ENCODE measurements around the gene SCYGR5.
"Not testable (repeated sequence)": the region's sequence is repeated elsewhere in the genome, so short reads cannot be mapped to it uniquely, and the experiment has no call there.

The SCYGR5 gene

DNA sequence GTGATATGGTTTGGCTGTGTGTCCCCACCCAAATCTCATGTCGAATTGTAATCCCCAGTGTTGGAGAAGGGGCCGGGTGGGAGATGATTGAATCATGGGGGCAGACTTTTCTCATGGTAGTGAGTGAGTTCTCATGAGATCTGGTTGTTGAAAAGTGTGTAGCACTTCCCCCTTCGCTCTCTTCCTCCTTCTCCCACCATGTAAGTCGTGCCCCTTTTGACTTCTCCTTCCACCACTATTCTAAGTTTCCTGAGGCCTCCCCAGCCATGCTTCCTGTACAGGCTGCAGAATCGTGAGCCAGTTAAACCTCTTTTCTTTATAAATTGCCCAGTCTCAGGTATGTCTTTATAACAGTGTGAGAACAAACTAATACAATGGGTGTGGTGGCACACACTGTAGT, 7.0 kb downstream of the SCYGR5 start:
- DNase-seq (ENCODE audit: low read depth in 2 of 2), result not testable (repeated sequence)

DNA sequence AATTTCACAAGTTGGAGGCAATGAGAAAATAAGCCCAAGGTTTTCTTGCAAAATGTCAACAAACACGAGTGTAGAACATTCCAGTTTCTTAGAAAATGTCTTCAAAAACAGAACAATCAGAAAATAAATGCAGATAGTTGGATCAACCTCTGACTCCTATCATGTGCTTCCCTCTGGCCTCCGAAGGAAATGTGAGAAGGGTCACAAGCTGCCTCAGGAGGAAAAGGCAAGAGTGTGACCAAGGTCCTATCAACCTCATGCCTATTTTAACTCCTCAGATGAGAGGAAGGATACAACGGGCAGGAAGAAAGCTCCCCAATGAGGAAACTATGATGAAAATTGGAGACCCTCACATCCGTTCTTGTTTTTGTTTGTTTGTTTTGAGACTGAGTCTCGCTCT, 7.9 kb downstream of the SCYGR5 start:
- DNase-seq (ENCODE audit: low read depth in 2 of 2), result no peak

DNA sequence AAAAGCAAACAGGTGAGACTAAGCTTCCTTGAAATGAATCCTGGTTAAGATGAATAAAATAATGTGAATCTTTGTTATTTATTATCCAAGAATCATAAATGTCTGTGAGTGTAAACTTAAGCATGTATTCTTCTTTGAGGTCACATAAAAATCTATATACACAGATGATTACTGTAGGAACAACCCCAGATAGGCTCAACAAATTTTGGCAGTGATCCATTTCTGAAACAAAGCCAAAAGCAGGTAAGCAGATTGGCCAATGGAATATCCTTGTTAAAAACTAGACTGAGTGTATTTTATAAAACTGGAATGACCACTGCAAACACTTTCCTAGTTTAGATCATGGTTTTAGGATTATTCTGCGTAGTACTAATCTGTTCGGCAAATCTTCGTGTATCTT, 11.3 kb downstream of the SCYGR5 start:
- DNase-seq (ENCODE audit: low read depth in 2 of 2), result no peak

DNA sequence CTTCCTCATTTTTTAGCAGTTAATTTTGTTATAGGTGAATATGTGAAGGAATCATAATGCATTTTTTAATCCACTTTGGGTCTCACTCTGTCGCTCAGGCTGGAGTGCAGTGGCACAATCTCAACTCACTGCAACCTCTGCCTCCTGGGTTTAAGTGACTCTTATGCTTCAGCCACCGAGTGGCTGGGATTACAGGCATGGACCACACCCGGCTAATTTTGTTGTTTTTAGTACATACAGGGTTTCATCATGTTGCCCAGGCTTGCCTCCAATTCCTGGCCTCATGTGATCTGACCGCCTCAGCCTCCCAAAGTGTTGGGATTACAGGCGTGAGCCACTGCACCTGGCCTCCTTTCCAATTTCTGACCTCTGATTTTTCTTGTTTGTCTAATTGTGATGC, 17.7 kb downstream of the SCYGR5 start:
- DNase-seq (ENCODE audit: low read depth in 2 of 2), result no peak

DNA sequence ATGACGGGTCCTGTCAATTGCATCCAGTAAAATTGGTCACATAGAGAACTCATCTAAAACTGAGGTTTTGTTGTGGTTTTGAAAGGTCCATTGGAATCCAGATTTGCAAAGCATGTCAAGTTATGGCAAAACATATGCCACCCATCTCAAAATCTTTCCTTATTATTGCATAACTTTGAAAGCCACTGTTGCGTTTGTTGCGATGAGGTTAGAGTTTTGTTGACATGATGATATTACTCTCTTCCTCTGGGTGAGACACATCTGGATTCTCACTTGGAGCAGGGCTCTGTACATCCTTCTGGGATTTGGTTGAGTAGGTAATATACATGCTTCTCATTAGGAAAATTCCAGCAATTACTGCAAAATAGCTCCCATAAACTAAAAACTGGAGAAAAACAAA, 20.6 kb downstream of the SCYGR5 start:
- DNase-seq (ENCODE audit: low read depth in 2 of 2), result no peak

DNA sequence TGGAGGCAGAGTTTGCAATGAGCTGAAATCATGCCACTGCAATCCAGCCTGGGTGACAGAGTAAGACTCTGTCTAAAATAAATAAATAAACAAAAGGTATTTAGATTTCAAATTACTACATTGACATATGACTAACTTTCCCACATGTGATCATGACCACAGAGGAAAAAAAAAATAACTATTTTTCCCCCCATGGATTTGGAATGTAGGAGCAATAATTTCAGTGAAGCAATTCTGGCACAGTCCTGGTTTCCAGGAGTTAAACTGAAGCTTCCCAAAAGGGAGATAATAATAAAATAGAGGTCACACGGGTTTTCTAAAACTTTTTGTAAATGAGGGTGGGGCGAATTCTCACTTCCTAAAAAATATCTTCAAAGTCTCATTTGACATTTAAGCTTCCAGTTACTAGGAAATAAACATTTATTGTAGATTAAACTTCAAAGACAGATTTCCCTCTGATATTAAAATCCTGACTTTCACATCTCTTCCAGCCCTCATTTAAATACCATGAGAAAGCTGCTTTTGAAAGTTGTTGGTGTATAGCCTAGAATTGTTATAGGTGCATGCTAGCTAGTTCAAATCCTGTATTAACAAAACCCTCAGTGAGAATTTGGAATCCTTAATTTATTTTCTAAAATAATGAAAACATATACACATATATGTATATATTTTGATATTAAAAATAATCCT, 30.5 kb downstream of the SCYGR5 start:
- DNase-seq (ENCODE audit: low read depth in 2 of 2), result no peak

DNA sequence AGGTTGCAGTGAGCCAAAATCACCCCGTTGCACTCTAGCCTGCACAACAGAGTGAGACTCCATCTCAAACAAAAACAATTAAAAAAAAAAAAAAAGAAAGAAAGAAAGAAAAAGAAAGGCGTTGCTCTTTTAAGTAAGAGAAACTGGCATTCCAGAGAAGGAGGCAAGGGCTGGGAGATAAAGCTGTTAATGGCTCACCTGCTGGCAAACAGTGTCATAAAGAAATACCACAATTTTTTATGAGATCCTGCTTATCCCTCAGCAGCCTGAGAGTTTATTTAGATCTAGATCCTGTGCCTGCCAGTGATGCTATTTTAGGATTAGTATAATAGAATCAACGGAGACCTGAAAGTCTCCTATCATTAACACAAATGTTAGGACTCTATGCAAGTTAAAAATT, 35.0 kb downstream of the SCYGR5 start:
- DNase-seq (ENCODE audit: low read depth in 2 of 2), result no peak

DNA sequence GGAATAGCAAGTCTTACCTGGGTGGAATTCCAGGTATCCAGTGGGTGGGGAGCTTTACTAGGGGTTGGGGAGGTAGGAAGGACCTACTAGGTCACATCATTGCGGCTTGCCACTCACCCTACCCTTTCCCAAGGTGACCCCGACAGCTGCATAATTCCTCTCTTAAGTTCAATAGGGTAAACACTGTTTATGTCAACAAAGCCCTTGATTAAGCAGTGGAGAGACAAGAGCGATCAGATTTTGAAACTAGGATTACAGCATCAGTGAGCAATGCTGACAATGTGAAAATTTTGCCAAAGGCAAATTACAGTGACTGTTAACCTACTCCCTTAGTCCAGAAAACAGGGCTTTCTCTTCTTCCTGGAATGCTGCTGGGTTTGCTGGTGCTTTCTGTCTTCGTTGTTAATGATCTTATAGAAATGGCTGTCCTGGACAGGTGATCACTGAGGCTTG, 36.7 kb downstream of the SCYGR5 start:
- DNase-seq (ENCODE audit: low read depth in 2 of 2), result no peak

DNA sequence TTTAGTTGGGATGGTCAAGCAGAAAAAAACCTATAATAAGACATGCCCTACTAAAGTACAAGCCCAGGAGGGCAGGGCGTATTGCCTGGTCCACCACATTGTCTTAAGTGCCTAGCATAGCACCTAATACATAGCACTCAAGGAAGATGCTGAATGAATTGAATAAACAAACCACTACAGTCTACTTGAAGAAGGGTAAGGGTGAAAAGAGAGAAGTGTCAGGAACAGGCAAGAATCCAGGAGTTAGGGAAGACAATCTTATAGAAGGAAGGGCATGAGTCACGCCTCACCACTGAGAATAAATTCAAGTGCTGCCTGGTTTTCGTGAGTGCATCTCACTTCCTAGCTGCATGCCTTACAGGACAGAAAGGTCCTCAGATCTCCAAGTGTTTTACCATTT, 37.4 kb downstream of the SCYGR5 start:
- DNase-seq (ENCODE audit: low read depth in 2 of 2), result no peak

DNA sequence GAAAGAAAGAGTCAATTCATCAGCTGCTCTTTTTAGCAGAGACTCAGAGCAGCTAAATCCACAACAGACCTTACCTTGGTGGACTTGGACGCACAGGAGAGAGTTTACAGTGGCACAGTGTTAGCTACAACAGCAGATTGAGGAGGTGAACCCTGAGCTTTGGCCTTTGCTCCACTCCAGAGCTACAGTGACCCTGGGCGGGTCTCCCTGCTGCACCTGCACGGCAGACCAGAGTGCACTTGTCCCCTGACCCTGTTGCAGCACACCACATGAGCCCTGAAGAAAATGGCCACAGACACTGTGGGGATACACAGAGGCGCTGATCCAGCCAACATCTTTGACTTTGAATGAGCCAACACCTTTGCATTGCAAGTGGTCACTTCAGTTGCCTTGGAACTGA, 40.3 kb downstream of the SCYGR5 start:
- no peak for DNase-seq (ENCODE audit: low read depth in 2 of 2)

DNA sequence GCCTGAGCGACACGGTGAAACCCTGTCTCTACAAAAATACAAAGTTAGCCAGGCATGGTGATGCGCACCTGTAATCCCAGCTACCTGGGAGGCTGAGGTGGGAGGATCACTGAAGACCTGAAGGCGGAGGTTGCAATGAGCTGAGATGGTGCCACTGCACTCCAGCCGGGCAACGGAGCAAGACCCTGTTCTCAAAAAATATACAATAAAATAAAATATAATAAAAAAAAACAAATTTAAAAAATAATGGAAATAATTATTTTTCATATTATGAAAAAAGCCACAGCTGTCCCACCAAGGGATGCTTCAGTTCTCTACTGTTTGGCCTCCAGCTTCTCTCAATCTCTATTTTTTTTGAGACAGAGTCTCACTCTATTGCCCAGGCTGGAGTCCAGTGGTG, 40.8 kb downstream of the SCYGR5 start:
- no peak for DNase-seq (ENCODE audit: low read depth in 2 of 2)

DNA sequence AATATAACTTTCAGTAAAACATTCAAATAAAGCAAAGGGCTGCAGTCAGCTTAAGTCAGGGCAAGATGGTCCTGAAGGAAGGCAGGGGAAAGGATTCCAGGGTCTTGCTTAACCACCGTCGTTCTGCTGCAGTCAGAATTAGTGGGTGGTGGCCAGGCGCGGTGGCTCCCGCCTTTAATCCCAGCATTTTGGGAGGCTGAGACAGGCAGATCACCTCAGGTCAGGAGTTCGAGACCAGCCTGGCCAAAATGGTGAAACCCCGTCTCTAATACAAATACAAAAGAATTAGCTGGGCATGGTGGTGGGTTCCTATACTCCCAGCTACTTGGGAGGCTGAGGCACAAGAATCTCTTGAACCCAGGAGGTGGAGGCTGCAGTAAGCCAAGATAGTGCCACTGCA, 44.4 kb downstream of the SCYGR5 start:
- no peak for DNase-seq (ENCODE audit: low read depth in 2 of 2)

DNA sequence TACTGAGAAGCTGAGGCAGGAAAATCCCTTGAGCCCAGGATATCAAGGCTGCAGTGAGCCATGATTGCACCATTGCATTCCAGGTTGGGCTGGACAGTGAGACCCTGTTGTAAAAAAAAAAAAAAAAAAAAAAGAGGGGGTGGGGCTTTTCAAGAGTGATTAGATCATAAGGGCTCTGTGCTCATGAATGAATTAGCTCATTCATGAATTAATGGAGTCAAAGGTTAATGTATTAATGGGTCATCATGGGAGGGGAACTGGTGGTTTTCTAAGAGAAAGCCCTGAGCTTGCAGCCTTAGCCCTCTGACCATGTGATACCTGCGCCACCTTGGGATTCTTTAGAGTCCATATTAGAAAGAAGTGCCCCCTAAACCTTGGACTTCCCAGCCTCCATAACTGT, 46.7 kb downstream of the SCYGR5 start:
- no peak for DNase-seq (ENCODE audit: low read depth in 2 of 2)

DNA sequence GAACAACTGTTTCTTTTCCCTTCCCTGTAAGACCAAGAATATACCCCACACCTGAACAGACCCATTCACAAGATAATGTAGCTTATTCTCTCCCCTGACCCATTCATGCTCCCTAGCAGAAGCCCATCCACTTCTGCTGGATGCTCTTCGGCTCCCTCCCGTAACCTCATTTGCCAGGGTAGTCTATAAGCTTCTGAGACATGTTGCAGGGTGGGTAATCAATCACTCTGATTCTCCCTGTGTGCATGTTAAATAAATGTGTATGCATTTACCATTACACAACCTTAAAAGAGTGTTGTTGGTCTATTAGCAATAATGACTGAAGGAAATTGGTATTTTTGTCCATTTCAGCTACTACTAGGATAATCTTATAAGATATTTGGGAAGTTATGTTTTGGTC, 49.9 kb downstream of the SCYGR5 start:
- no peak for DNase-seq (ENCODE audit: low read depth in 2 of 2)
